HCT116 (cell line): Measurements from ENCODE around the gene SLC25A53.

ENCODE experiments used
- EZH2 ChIP-seq: fragments of 200-600 bp; sonication (generic); IDR thresholded peaks from 2 replicates; pipeline ENCODE4 v1.6.1; 2017; ENCODE audit warnings: antibody characterized with exemption, mixed run types
- MAX ChIP-seq: IDR thresholded peaks from 2 replicates; pipeline ENCODE4 v1.6.1; 2012
- POLR2A ChIP-seq: IDR thresholded peaks from 2 replicates; pipeline ENCODE4 v1.7.0; 2011; ENCODE audit warnings: borderline replicate concordance; ENCODE audit not compliant: insufficient read depth, insufficient read length; ENCODE audit errors: extremely low read depth
- POLR2AphosphoS5 ChIP-seq: IDR thresholded peaks from 2 replicates; pipeline ENCODE4 v1.6.1; 2011; ENCODE audit warnings: mild to moderate bottlenecking, low read depth, low read length, moderate library complexity
- YY1 ChIP-seq: IDR thresholded peaks from 2 replicates; pipeline ENCODE4 v1.6.1; 2011; ENCODE audit warnings: low read length, low read depth, moderate library complexity, mild to moderate bottlenecking; ENCODE audit not compliant: insufficient replicate concordance; ENCODE audit errors: extremely low read depth
- TF ChIP-seq, protein P1 (sequence below), 3 experiments: fragments of 200-600 bp in 1 of 3; sonication (generic) in 1 of 3; IDR thresholded peaks in 2 of 3; conservative IDR thresholded peaks in 1 of 3; 2 replicates each; pipeline ENCODE4 v1.5.1; 2012 to 2017; ENCODE audit warnings: low read depth in 2 of 3, low read length in 2 of 3, antibody characterized with exemption in 1 of 3, borderline replicate concordance in 1 of 3, control low read depth in 1 of 3, mild to moderate bottlenecking in 1 of 3, mixed read lengths in 1 of 3, mixed run types in 1 of 3, moderate library complexity in 1 of 3; ENCODE audit not compliant: insufficient read depth in 1 of 3

GRCh38 chrX:104173841-104174240 lies 17.0 kb upstream of the SLC25A53 start:
- TF ChIP-seq, protein P1, sequence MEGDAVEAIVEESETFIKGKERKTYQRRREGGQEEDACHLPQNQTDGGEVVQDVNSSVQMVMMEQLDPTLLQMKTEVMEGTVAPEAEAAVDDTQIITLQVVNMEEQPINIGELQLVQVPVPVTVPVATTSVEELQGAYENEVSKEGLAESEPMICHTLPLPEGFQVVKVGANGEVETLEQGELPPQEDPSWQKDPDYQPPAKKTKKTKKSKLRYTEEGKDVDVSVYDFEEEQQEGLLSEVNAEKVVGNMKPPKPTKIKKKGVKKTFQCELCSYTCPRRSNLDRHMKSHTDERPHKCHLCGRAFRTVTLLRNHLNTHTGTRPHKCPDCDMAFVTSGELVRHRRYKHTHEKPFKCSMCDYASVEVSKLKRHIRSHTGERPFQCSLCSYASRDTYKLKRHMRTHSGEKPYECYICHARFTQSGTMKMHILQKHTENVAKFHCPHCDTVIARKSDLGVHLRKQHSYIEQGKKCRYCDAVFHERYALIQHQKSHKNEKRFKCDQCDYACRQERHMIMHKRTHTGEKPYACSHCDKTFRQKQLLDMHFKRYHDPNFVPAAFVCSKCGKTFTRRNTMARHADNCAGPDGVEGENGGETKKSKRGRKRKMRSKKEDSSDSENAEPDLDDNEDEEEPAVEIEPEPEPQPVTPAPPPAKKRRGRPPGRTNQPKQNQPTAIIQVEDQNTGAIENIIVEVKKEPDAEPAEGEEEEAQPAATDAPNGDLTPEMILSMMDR (IDR thresholded peaks at IDR 0.05 in 2 of 3, conservative IDR thresholded peaks at IDR 0.05 in 1 of 3; ENCODE audit: borderline replicate concordance in 1 of 3, insufficient read depth in 1 of 3, low read depth in 2 of 3, low read length in 2 of 3) = no peak
- no peak for TF ChIP-seq POLR2A
- TF ChIP-seq MAX = no peak
- no peak for TF ChIP-seq YY1
- no peak for TF ChIP-seq EZH2
- no peak for TF ChIP-seq POLR2AphosphoS5
